Fibroblast of the aortic adventitia (primary cell): Measurements from ENCODE around the gene CENPA. TPM values are rescaled to one million over a fixed set of nuclear protein-coding genes. Genes with fewer than 3 reads are reported as not detected.

ENCODE experiments used
- DNase-seq: peaks from one replicate; pipeline ENCODE4 v3.0.0-alpha.2; 2010; ENCODE audit warnings: low read depth
- H3K4me3 ChIP-seq: 2 replicates; pipeline ENCODE4 v1.5.1; 2011; ENCODE audit warnings: low read depth, mild to moderate bottlenecking, control low read depth, low read length, moderate library complexity
- total RNA-seq: library from RNA; depleted of rRNA; stranded (reverse); fragments of >200 nt; gene quantifications from 2 replicates; pipeline ENCODE4 v1.2.3, GENCODE V29; 2012; ENCODE audit warnings: low replicate concordance
- TF ChIP-seq, protein P1 (sequence below): IDR thresholded peaks from 2 replicates; pipeline ENCODE4 v1.5.1; 2011; ENCODE audit warnings: mild to moderate bottlenecking, low read length, control low read depth, inconsistent platforms; ENCODE audit not compliant: insufficient read depth

Gene CENPA
- total RNA-seq, 1 donor = 9.2 TPM

DNA sequence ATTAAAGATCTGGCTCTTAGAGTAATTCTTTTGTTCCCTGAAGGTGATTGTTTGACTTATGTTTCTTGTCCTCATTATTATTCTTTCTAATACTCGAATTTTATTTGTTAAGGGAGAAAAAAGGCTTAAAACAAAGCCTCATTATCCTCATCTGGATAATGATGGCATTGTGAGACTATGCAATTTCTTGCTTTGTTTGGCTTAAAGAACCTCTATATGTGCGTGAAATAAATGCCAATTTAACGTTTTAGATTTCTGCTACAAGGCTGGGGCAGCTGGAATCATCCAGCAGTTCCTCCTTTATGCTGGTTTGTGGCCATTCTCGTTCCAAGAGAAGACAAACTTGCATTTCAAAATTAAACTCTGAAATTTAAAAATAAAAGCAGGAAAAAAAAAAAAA lies 57.2 kb downstream of the CENPA start:
- H3K4me3 ChIP-seq = no peak overlapping the region
- TF ChIP-seq, protein P1, sequence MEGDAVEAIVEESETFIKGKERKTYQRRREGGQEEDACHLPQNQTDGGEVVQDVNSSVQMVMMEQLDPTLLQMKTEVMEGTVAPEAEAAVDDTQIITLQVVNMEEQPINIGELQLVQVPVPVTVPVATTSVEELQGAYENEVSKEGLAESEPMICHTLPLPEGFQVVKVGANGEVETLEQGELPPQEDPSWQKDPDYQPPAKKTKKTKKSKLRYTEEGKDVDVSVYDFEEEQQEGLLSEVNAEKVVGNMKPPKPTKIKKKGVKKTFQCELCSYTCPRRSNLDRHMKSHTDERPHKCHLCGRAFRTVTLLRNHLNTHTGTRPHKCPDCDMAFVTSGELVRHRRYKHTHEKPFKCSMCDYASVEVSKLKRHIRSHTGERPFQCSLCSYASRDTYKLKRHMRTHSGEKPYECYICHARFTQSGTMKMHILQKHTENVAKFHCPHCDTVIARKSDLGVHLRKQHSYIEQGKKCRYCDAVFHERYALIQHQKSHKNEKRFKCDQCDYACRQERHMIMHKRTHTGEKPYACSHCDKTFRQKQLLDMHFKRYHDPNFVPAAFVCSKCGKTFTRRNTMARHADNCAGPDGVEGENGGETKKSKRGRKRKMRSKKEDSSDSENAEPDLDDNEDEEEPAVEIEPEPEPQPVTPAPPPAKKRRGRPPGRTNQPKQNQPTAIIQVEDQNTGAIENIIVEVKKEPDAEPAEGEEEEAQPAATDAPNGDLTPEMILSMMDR = no peak
- DNase-seq = no peak

Other genes with a start within 250 kb of the CENPA start
- not detected in 2 replicates for gene CIB4, start 144.7 kb upstream of the CENPA start, total RNA-seq
- 2.3 TPM in 1 of 2 replicates, not detected in the other for gene KCNK3, start 93.3 kb upstream of the CENPA start, total RNA-seq
- gene SLC35F6, start 21.8 kb upstream of the CENPA start, total RNA-seq = 16.7 and 80.8 TPM in 2 replicates
- not detected in 2 replicates for gene DPYSL5, start 62.1 kb downstream of the CENPA start, total RNA-seq
- 5.3 and 7.2 TPM in 2 replicates for gene MAPRE3, start 184.6 kb downstream of the CENPA start, total RNA-seq
- 10.3 and 71.6 TPM in 2 replicates for gene TMEM214, start 246.9 kb downstream of the CENPA start, total RNA-seq